ENCODE data around the gene FRMD1.
A peak's percentile ranks its signal among the peaks of the same experiment; 100 is the strongest.
"Not testable (repeated sequence)": the region's sequence is repeated elsewhere in the genome, so short reads cannot be mapped to it uniquely, and the experiment has no call there.

The FRMD1 gene

DNA sequence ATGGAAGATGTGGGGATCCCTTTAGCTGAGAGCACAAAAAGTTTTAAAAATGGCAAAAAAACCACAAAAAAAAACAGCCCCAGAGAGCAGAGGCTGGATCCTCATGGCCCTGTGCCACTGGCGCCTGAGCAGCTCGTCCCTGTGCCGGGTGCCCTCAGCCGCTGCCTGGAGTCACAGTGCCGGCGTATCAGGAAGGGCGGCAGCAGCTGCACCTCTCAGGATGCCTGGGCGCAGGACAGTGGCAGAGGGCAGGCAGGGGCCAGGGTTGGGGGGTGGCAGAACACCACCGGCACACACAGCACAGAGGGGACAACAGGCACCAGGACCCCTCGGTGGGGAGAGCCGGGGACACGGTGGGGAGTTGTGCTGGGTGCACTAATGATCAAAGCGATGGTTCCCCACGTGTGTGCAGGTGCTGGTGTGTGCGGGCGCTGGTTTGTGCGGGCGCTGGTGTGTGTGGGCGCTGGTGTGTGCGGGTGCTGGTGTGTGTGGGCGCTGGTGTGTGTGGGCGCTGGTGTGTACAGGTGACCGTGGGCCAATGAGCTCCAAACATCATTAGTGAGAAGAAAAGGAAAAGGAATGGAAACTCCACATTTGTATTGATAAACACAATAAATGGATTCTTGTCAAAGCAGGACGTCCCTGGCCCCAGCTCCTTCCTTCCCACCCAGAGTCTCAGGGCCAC is 1.5 kb upstream of the FRMD1 start:
- CTCF ChIA-PET, result no interaction called here
- no peak overlapping the region for H3K4me3 ChIP-seq (ENCODE audit: low read depth, low read length)
- no peaks in the 10 kb centered on the region for H3K36me3 ChIP-seq (ENCODE audit: control insufficient read depth in 2 of 2, insufficient read depth in 1 of 2, low read length in 2 of 2)
- TF ChIP-seq EGR2 (tag by site-specific recombination; IDR thresholded peaks at IDR 0.05; ENCODE audit: low read depth) (peak; percentile 83), WT1 (tag by site-specific recombination; IDR thresholded peaks at IDR 0.05) (no peak), MEIS1 (CRISPR knock-in tag; IDR thresholded peaks at IDR 0.05; ENCODE audit: borderline replicate concordance) (no peak), ZNF473 (tag by site-specific recombination; IDR thresholded peaks at IDR 0.05) (no peak), ZFHX2 (tag by site-specific recombination; conservative IDR thresholded peaks at IDR 0.05) (peak; percentile 66), ZNF792 (tag by site-specific recombination; IDR thresholded peaks at IDR 0.05) (no peak), ZNF626 (tag by site-specific recombination; IDR thresholded peaks at IDR 0.05) (no peak)
- TF ChIP-seq, protein P1, sequence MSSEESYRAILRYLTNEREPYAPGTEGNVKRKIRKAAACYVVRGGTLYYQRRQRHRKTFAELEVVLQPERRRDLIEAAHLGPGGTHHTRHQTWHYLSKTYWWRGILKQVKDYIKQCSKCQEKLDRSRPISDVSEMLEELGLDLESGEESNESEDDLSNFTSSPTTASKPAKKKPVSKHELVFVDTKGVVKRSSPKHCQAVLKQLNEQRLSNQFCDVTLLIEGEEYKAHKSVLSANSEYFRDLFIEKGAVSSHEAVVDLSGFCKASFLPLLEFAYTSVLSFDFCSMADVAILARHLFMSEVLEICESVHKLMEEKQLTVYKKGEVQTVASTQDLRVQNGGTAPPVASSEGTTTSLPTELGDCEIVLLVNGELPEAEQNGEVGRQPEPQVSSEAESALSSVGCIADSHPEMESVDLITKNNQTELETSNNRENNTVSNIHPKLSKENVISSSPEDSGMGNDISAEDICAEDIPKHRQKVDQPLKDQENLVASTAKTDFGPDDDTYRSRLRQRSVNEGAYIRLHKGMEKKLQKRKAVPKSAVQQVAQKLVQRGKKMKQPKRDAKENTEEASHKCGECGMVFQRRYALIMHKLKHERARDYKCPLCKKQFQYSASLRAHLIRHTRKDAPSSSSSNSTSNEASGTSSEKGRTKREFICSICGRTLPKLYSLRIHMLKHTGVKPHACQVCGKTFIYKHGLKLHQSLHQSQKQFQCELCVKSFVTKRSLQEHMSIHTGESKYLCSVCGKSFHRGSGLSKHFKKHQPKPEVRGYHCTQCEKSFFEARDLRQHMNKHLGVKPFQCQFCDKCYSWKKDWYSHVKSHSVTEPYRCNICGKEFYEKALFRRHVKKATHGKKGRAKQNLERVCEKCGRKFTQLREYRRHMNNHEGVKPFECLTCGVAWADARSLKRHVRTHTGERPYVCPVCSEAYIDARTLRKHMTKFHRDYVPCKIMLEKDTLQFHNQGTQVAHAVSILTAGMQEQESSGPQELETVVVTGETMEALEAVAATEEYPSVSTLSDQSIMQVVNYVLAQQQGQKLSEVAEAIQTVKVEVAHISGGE (tag by site-specific recombination; conservative IDR thresholded peaks at IDR 0.05; ENCODE audit: low read depth), result no peak
- TF ChIP-seq, protein P2, sequence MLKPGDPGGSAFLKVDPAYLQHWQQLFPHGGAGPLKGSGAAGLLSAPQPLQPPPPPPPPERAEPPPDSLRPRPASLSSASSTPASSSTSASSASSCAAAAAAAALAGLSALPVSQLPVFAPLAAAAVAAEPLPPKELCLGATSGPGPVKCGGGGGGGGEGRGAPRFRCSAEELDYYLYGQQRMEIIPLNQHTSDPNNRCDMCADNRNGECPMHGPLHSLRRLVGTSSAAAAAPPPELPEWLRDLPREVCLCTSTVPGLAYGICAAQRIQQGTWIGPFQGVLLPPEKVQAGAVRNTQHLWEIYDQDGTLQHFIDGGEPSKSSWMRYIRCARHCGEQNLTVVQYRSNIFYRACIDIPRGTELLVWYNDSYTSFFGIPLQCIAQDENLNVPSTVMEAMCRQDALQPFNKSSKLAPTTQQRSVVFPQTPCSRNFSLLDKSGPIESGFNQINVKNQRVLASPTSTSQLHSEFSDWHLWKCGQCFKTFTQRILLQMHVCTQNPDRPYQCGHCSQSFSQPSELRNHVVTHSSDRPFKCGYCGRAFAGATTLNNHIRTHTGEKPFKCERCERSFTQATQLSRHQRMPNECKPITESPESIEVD (tag by site-specific recombination; IDR thresholded peaks at IDR 0.05), result no peak
- H3K27ac ChIP-seq (ENCODE audit: extremely low read depth, low read depth, low read length), result no peak overlapping the region
- no peaks in the 10 kb centered on the region for H3K9me3 ChIP-seq (ENCODE audit: control insufficient read depth, insufficient read depth, low read depth, low read length)
- POLR2A ChIA-PET, result no interaction called here
- H3K4me1 ChIP-seq (ENCODE audit: control insufficient read depth, insufficient read depth, low read length), result no peaks in the 10 kb centered on the region

DNA sequence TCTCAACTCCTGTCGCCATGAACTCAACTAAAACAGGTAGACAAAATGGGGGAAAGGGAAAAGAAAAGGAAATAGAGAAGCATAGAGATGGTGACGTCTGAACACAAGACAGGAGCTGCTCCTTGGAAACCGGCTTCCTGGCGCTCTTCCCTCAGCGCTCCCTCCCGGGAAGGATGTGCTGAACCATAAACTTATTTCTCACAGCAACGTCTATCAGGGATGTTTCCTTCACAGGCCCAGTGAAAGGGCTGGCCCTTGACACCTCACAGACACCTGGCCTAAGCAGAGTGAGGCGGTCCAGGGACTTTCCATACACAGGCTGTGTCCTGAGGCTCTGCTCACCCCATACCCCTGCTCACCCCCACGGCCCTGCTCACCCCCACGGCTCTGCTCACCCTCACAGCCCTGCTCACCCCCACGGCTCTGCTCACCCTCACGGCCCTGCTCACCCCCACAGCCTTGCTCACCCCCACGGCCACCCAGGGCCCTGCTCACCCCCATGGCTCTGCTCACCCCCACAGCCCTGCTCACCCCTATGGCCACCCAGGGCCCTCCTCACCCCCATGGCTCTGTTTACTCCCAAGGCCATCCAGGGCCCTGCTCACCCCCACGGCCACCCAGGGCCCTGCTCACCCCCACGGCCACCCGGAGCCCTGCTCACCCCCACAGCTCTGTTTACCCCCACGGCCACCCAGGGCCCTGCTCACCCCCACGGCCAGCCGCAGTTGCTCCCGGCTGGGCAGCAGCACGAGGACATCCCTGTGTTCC is 653 bp downstream of the FRMD1 start:
- CTCF ChIA-PET, result no interaction called here
- Histone ChIP-seq H3K4me3 (ENCODE audit: low read depth, low read length) (no peak overlapping the region), H3K4me1 (ENCODE audit: control insufficient read depth, insufficient read depth, low read length) (no peaks in the 10 kb centered on the region), H3K27ac (ENCODE audit: extremely low read depth, low read depth, low read length) (no peak overlapping the region), H3K36me3 (ENCODE audit: control insufficient read depth in 2 of 2, insufficient read depth in 1 of 2, low read length in 2 of 2) (no peaks in the 10 kb centered on the region), H3K9me3 (ENCODE audit: control insufficient read depth, insufficient read depth, low read depth, low read length) (no peaks in the 10 kb centered on the region)
- POLR2A ChIA-PET, result no interaction called here
- TF ChIP-seq, protein P3, sequence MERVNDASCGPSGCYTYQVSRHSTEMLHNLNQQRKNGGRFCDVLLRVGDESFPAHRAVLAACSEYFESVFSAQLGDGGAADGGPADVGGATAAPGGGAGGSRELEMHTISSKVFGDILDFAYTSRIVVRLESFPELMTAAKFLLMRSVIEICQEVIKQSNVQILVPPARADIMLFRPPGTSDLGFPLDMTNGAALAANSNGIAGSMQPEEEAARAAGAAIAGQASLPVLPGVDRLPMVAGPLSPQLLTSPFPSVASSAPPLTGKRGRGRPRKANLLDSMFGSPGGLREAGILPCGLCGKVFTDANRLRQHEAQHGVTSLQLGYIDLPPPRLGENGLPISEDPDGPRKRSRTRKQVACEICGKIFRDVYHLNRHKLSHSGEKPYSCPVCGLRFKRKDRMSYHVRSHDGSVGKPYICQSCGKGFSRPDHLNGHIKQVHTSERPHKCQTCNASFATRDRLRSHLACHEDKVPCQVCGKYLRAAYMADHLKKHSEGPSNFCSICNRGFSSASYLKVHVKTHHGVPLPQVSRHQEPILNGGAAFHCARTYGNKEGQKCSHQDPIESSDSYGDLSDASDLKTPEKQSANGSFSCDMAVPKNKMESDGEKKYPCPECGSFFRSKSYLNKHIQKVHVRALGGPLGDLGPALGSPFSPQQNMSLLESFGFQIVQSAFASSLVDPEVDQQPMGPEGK (tag by site-specific recombination; IDR thresholded peaks at IDR 0.05), result no peak
- peak; percentile 55 for TF ChIP-seq ZFHX2 (tag by site-specific recombination; conservative IDR thresholded peaks at IDR 0.05)
- TF ChIP-seq, protein P4, sequence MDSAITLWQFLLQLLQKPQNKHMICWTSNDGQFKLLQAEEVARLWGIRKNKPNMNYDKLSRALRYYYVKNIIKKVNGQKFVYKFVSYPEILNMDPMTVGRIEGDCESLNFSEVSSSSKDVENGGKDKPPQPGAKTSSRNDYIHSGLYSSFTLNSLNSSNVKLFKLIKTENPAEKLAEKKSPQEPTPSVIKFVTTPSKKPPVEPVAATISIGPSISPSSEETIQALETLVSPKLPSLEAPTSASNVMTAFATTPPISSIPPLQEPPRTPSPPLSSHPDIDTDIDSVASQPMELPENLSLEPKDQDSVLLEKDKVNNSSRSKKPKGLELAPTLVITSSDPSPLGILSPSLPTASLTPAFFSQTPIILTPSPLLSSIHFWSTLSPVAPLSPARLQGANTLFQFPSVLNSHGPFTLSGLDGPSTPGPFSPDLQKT (IDR thresholded peaks at IDR 0.05; ENCODE audit: borderline replicate concordance, low read depth, low read length), result no peak
- TF ChIP-seq ZNF341 (tag by site-specific recombination; IDR thresholded peaks at IDR 0.05; ENCODE audit: low read depth), result peak; percentile 28
- peak; percentile 72 for TF ChIP-seq EGR2 (tag by site-specific recombination; IDR thresholded peaks at IDR 0.05; ENCODE audit: low read depth)
- TF ChIP-seq, protein P5, sequence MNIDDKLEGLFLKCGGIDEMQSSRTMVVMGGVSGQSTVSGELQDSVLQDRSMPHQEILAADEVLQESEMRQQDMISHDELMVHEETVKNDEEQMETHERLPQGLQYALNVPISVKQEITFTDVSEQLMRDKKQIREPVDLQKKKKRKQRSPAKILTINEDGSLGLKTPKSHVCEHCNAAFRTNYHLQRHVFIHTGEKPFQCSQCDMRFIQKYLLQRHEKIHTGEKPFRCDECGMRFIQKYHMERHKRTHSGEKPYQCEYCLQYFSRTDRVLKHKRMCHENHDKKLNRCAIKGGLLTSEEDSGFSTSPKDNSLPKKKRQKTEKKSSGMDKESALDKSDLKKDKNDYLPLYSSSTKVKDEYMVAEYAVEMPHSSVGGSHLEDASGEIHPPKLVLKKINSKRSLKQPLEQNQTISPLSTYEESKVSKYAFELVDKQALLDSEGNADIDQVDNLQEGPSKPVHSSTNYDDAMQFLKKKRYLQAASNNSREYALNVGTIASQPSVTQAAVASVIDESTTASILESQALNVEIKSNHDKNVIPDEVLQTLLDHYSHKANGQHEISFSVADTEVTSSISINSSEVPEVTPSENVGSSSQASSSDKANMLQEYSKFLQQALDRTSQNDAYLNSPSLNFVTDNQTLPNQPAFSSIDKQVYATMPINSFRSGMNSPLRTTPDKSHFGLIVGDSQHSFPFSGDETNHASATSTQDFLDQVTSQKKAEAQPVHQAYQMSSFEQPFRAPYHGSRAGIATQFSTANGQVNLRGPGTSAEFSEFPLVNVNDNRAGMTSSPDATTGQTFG (tag by site-specific recombination; IDR thresholded peaks at IDR 0.05; ENCODE audit: borderline replicate concordance), result no peak
- TF ChIP-seq, protein P6, sequence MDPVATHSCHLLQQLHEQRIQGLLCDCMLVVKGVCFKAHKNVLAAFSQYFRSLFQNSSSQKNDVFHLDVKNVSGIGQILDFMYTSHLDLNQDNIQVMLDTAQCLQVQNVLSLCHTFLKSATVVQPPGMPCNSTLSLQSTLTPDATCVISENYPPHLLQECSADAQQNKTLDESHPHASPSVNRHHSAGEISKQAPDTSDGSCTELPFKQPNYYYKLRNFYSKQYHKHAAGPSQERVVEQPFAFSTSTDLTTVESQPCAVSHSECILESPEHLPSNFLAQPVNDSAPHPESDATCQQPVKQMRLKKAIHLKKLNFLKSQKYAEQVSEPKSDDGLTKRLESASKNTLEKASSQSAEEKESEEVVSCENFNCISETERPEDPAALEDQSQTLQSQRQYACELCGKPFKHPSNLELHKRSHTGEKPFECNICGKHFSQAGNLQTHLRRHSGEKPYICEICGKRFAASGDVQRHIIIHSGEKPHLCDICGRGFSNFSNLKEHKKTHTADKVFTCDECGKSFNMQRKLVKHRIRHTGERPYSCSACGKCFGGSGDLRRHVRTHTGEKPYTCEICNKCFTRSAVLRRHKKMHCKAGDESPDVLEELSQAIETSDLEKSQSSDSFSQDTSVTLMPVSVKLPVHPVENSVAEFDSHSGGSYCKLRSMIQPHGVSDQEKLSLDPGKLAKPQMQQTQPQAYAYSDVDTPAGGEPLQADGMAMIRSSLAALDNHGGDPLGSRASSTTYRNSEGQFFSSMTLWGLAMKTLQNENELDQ (tag by site-specific recombination; IDR thresholded peaks at IDR 0.05; ENCODE audit: low read depth), result no peak
- TF ChIP-seq GLIS1 (tag by site-specific recombination; IDR thresholded peaks at IDR 0.05), result peak; percentile 89

DNA sequence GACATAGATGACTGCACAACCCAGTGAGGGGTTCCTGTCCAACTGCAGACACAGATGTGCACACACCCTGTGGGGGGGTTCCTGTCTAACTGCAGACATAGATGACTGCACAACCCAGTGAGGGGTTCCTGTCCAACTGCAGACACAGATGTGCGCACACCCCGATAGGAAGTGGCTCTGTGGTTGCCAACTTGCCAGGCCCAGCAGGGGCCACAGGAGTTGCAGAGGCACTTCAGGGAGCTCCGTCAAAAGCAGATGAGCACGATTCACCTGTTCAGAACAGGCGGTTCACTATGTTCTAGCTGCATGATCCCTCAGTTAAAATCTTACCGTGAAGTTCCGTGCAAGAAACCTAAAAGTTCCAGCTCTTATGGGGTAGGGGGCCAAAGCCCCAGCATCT is 1.6 kb downstream of the FRMD1 start:
- H3K4me1 ChIP-seq (ENCODE audit: control insufficient read depth, insufficient read depth, low read length); H3K9me3 ChIP-seq (ENCODE audit: control insufficient read depth, insufficient read depth, low read depth, low read length); H3K36me3 ChIP-seq (ENCODE audit: control insufficient read depth in 2 of 2, insufficient read depth in 1 of 2, low read length in 2 of 2); H3K27ac ChIP-seq (ENCODE audit: extremely low read depth, low read depth, low read length); POLR2A ChIA-PET; H3K4me3 ChIP-seq (ENCODE audit: low read depth, low read length); CTCF ChIA-PET: not testable (repeated sequence)
